Epidermal melanocyte (primary cell): ENCODE data around the gene LRRC8D.
"Not testable (repeated sequence)": the region's sequence is repeated elsewhere in the genome, so short reads cannot be mapped to it uniquely, and the experiment has no call there.

Experiments used
- DNase-seq: peaks from one replicate; pipeline ENCODE4 v3.0.0; 2011; ENCODE audit warnings: low spot score; ENCODE audit not compliant: insufficient read length

LRRC8D gene

GRCh38 chr1:89911191-89911991 lies 90.6 kb downstream of the LRRC8D start:
- DNase-seq, result no peak

DNA sequence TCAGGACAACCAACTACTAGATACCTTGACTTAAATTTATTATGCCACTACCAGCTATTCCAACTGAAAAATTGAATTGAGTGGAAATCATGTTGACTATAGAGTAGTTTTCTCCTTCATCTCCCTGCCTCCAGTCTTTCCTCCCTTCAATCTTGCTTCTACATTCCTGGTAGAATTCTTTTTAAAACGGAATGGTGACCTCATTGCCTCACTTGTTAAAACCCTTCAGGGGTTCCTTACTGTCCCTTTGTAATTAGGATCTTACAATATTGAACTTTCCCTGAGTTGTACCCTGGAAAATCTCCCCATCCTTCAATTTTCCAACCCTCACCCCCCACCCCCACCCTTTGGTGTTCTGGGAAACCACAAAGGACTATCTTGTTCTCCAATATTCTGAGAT lies 91.2 kb downstream of the LRRC8D start:
- no peak for DNase-seq

GRCh38 chr1:89913353-89914095 lies 92.7 kb downstream of the LRRC8D start:
- DNase-seq, result no peak

DNA sequence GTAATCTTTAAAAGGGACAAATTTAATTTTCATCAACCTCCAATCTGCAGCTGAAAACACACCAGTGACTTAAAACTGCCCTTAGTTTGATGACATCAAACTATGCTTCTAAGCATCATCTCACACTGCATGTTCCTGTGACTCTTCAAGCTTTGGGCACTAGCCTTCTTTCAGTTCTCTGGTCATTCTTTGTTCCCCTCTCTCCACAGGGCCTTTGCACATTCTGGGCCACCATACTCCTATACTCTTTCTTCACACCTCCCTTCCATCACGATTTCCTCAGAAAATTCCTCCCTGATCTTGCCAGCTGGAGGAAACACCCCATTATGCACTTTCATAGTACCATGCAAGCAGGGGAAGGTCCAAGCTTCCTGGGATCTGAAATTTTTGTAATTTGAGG lies 96.5 kb downstream of the LRRC8D start:
- DNase-seq, result no peak

GRCh38 chr1:89918127-89918793 lies 97.4 kb downstream of the LRRC8D start:
- no peak for DNase-seq

- no peak for DNase-seq
Observed at GRCh38 chr1:89918794-89919155, 97.9 kb downstream of the LRRC8D start.

DNA sequence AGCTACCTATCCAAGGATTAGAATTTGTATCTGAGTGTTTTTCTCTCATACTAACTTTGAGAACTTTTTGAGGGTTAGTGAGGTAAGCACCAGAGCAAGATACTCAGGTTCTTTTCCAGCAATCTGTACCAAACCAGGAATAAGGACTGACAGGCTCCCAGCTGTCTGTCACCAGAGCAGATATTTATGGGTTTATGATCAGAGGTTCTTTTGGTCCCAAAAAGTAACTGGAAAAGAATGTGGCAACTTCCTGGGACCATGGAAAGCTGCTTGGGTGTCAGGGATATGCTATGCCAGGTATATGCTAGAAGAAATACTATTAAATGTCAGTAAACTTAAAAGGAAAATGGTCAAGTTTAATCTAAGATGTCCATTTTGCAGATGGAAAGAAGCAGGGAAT lies 98.3 kb downstream of the LRRC8D start:
- no peak for DNase-seq

GRCh38 chr1:89922911-89923310 lies 102.1 kb downstream of the LRRC8D start:
- no peak for DNase-seq

GRCh38 chr1:89923517-89923916 lies 102.7 kb downstream of the LRRC8D start:
- DNase-seq, result no peak

DNA sequence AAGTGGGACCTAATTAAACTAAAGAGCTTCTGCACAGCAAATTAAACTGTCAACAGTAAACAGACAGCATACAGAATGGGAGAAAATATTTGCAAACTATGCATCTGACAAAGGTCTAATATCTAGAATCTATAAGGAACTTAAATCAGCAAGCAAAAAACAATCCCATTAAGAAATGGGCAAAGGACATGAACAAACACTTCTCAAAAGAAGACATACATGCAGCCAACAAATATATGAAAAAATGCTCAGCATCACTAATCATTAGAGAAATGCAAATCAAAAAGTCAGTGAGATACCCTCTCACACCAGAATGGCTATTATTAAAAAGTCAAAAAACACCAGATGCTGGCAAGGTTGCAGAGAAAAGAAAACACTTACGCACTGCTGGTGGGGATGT lies 103.2 kb downstream of the LRRC8D start:
- not testable (repeated sequence) for DNase-seq

DNA sequence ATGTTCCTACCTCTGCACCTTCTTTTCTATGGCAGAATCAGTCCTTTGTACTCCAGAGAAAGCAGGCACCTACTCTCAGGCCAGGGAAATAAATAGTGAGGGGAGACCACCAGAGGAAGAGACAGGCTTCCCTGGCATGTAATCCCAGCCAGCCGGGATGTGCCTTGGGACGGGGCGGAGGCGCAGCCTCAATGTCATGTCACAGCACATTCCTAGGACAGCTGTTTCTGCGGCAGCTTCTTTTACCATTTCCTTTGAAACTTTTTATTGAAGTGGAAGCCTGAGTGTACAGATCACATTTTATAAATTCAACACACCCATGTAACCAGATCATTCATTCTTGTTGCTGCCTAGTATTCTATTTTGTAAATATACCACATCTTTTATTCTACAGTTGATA lies 106.2 kb downstream of the LRRC8D start:
- no peak for DNase-seq

DNA sequence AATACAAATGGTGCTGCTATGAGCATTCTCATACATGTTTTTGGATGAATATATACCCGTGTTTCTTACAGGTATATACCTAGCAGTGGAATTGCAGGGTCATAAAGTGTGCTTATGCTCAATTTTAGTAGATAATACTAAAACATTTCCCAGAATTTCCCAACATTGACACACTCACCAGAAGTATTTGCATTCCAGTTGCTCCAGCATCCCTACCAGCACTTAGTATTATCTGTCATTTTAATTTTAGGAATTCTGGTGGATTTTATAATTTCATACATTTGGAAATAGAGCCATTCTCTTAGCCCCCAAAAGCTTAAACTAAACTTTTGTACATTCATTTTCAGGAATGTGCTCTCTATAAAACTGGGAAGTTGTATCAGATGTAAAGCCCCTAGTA lies 106.6 kb downstream of the LRRC8D start:
- no peak for DNase-seq

DNA sequence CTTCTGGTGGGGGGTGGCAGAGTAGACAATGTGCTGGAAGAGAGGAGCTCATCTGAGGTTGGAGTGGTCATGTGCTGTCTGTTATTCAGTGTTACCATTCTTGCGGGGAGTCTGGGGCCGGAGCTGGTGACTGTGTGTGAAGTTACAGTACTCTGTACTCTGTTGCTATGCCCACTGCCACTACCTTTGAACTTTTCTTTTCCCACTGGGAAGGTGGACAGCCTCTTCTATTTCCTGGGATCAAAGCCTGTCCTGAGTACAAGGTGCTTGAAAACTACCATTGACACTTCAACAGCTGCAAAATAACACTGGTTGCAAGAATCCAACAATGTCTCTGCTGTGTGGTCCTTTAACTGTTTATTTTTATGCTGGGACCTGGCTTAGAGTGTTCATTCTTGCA lies 107.7 kb downstream of the LRRC8D start:
- no peak for DNase-seq

GRCh38 chr1:89929467-89930063 lies 108.7 kb downstream of the LRRC8D start:
- DNase-seq, result no peak

- DNase-seq, result no peak
Observed at GRCh38 chr1:89930579-89930978, 109.7 kb downstream of the LRRC8D start.

- DNase-seq, result no peak
Observed at GRCh38 chr1:89931964-89932363, 111.1 kb downstream of the LRRC8D start.

DNA sequence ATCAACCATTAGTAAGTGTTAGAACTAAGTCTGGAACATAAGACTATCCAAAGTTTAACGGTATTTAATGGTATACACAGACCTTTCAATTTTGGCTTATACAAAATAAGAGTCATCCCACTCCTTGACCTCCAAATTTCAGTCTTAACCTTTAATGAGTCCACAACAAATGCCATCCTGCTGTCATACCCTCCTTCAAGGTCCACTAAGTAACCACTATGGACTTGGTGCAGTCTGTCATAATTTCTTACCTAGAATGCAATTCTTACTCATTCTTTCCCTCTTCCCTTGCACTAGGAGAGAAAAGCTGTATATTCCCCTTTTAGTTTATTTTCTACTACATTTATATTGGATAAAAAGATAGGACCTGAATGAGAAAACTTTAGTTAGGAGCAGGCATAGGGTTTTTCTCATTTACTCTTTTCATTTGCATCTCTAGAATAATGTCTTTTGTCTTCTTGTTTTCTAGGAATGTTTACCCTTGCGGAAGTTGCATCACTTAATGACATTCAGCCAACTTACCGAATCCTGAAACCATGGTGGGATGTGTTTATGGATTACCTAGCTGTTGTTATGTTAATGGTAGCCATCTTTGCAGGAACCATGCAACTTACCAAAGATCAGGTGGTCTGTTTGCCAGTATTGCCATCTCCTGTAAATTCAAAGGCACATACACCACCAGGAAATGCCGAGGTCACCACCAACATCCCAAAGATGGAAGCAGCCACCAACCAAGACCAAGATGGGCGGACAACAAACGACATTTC lies 111.9 kb downstream of the LRRC8D start:
- DNase-seq, result no peak

DNA sequence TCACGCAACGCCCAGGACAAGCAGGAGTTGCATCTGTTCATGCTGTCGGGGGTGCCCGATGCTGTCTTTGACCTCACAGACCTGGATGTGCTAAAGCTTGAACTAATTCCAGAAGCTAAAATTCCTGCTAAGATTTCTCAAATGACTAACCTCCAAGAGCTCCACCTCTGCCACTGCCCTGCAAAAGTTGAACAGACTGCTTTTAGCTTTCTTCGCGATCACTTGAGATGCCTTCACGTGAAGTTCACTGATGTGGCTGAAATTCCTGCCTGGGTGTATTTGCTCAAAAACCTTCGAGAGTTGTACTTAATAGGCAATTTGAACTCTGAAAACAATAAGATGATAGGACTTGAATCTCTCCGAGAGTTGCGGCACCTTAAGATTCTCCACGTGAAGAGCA lies 113.6 kb downstream of the LRRC8D start:
- DNase-seq, result no peak

GRCh38 chr1:89935235-89935634 lies 114.4 kb downstream of the LRRC8D start:
- no peak for DNase-seq

GRCh38 chr1:89936694-89937093 lies 115.9 kb downstream of the LRRC8D start:
- DNase-seq, result no peak
